Stimulated activated CD8-positive, alpha-beta memory T cell treated with anti-CD3 and anti-CD28 coated beads, Interleukin-2, amount 100 ng/mL, for 1 hour (primary cell): ENCODE data around the gene SMAD3.

ENCODE experiments used
- DNase-seq, 2 donors: peaks; one replicate each; pipeline ENCODE4 v3.0.0-alpha.2; 2020; ENCODE audit warnings: low read depth in 2 of 2

Gene SMAD3

DNA sequence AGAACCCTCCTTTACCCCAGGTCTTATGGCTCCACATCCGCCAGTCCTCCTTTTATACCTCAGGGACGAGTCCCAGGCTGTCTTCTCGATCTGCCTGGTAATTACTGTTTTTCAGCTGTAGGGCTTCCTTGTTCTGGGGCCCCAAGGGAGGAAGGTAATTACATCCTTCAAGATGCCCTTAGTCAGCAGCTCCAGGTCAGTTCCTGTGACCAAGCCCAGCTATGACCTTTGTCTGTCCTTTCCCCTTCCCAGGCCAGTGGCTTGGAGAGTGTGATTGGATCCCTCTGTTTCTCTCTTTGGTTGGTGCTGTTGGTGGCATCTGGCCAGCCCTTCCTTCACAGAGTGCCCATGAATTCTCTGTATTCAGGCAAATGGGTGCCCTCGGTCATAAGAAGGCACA, 96.5 kb downstream of the SMAD3 start:
- no peak for DNase-seq

DNA sequence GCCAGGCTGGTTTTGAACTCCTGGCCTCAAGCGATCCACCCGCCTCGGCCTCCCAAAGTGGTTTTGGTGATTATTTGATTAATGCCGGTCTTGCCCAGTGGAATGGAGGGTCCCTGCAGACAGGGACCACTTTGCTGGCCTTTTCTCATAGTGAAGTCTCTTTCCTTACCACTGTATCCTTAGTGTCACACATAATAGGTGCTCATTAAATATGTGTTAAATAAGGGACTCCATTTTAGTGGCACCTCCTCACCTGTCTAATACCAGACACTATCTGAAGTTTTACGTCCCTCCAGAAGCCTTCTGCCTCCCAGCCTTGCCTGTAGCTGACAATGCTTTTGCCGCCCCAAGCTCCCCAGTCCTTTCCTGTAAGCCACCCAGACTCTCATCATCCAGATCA, 97.8 kb downstream of the SMAD3 start:
- DNase-seq, result no peak

DNA sequence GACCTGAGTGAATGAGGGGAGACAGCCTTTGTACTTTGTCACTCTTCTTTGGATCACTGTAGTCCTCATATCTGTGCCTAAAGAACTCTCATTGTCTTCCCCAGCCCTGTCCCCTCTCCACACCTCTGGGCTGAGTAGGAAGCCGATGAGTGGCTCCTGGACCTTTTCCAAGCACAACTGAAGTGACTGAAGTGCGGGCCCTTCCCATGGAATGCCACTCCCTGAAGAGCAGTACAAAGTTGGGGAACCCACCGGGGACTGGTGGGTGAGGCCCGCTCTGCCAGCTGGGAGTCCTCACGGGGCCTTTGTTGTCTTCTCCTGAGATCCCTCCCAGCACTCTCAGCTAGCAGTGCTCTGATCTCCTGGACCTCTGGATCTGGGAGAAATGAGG, 99.0 kb downstream of the SMAD3 start:
- no peak for DNase-seq

DNA sequence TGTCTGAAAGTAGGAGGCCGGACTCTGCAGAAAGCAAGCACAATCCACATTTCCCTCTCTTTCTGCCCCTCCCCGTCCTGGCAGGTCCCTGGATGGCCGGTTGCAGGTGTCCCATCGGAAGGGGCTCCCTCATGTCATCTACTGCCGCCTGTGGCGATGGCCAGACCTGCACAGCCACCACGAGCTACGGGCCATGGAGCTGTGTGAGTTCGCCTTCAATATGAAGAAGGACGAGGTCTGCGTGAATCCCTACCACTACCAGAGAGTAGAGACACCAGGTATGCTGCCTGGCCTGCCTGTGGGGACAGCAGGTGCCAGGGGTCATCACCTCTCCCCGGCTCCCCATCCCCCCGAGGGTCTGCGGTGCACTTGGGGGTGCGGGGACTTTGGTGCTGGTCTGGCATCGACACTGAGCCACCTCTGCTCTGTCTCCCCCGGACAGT, 99.4 kb downstream of the SMAD3 start:
- DNase-seq, result no peak

DNA sequence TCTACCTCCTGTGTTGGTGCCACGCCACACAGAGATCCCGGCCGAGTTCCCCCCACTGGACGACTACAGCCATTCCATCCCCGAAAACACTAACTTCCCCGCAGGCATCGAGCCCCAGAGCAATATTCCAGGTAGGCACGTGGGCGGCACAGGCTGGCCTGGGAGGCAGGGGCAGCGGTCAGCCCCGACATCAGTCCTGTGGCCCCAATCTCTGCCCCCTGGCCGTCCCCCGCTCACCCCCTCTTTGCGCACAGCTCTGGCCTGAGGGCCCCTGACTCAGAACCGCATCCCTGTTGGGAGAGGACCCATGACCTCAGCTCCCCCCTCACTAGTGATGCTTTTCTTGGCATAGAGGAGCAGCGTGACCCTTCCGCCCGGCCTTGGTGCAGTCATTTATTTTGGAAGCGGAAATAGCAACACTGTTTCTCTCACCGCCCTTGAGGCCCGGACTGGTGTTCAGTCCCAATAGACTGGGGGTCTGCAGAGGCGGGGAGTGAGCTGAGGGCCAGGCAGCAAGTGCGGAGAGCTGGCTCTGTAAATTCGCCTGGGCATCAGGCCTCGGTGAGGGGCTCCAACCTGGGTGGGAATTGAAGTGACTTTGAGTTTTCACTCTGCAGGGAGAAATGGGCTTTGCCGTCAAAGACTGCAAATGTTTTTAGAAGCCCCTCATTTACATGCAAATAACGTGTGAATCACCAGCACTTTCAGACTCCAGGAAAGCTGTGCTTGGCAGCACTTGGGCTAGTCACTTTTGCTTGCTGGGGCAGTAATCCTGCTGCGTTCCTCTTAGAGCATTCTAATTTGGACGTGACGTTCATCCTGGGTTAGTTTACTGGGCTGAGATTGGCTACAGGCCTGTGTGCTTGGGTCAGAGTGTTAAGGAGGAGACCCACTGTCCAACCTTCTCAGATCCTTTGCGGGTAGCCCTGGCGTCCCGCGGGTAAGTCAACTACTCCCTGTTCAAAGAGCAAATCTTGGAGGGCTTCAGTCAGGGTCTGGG, 100.2 kb downstream of the SMAD3 start:
- DNase-seq, result no peak

DNA sequence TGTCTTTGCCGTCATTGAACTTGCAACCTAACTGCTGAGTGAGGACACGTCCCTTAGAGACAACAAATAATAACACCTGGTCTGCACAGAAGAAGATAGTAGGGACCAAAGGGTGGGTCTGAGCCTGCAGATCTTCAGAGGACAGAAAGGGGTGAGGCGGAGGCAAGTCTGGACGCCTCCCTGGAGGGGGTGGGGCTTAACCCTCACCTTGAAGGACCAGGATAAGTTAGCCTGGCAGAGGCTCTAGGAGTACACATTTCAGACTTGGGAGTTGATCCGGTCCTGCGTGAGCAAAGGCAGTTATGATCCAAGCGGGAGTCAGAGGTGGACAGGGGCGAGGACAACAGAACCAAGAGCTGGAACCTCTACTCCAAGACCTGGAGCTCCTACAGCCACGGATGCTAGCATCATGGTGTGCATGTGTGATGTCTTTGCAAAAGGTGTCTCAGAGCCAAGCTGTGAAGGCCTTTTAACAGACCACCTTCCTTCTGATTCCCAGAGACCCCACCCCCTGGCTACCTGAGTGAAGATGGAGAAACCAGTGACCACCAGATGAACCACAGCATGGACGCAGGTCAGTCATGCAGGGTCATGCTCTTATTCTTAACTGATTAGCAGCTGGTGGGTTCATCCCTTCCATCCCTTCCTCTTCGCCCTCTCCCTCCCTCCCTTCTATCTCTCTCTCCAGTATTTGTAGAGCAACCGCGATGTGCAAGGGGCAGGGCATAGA, 101.0 kb downstream of the SMAD3 start:
- no peak for DNase-seq

DNA sequence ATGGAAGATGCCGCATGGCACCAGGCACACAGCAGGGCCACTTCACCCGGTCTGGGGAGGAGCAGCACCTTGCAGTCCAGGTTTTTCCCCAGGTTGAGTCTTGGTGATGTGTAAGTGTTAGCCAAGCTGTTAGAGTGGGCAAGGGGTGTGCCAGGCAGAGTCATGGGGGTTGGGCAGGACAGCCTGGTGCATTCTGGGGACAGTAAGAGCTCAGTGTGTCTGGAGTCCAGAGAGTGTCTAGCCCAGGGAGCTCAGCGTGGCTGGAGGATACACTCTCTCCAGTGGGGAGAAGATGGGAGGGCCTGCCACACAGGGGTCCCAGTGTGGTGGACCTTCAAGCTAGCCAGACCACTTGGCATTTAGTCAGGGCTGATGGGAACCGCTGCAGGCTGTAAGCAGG, 101.7 kb downstream of the SMAD3 start:
- DNase-seq, result no peak

DNA sequence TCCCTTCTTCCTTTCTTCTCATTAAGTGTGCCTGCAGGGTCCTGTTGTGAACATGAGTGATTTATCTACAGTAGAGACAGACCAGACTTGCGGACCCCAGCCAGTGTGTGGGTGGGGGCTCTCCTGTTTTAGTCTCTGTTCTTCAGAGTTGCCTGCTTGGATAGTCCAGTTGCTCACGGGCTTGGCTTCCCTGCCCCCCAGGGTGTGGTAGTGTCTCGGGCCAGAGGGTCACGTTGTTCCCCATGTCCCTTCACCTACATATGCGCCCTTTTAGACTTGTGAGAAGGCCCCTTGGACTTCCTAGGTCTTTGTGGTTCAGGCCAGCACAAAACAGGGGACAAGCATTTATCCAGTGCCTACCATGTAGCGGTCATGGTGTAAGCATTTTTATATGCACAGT, 103.3 kb downstream of the SMAD3 start:
- DNase-seq, result no peak

DNA sequence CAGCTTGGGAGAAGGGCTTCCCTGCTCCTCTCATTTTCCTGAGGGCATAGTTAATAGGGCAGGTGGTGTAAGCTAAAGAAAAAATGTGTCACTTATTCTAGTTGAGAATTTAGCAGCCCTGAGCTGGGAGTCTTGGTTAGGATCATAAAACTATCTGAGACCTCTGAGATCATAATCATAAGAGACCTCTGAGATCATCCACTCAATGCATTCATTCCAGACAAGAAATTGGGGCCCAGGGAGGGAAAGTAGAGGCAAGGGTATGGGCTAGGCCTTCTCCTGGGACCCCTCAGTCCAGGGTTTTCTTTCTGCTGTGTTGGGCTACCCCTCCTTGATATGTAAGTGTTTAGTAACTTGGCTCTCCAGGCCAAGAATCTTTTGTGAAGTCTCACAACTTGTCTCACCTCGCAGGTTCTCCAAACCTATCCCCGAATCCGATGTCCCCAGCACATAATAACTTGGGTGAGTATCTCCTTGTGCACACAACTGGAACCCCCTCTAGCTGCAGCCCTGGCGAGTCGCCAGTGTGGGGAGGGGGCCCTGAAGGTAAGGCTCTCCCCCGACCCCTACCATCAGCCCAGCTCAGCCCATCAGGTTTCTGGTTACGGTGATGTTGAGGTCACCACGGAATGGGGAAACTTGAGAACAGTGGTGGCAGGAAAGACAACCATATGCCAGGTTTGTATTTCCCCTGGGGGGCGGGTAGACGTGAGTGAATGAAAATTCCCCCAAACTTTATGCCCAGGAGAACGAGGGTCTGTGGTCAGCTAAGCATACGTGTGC, 104.9 kb downstream of the SMAD3 start:
- DNase-seq, result no peak

DNA sequence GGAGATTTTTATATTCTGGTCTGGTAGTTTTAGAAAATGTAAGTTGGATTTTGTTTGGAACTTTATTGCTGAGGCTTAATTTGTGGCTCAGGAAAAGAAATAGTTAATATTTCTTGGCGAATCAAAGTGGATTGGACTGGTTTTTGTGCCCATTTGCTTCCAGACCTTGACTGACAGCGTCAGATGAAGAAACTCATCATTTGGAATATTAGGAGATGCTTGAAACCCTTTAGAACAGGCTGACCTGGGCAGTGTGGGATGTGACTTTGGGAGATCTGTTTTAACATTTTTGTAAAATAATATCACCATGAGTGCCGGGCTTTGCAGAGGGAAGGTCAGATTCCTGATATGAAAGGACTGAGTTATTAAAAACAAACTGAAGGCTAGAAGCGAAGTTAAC, 106.1 kb downstream of the SMAD3 start:
- DNase-seq, result no peak

DNA sequence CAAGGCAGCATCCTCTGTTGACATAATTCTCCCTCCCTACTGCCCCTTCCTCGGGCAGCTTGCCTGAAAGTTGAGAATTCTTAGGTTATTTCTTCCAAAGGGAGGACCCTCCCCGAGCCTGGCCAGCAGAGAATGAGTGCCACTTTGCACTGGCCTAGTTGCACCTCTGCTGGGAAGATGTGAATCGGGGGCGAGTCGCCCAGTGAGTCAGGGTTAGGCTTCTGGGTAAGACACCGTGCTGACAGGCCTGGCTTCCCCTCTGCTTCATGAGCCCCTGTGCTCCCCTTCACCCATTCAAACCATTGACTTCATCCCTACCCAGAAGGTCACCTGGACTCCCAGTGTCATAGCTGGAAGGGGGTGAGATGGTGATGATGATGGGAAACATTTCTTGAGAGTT, 106.8 kb downstream of the SMAD3 start:
- no peak for DNase-seq

DNA sequence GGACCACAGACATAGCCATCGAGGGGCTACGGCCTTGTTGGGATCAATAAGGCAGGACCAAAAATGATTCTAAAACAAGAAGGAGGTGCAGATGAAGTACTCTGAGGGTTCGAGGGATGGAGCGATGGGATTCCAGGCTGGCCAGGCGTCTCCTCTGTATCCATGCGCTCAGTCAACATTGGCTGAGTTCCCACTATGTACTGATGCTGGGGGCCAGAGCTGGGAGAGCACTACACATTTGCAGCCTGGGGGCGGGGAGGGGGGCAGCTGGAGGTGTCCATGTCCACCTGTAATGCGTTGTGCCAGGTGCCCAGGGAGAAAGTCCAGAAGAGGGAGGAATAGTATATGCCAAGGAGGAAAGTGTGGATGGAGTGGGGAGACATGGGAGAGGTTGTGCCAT, 107.6 kb downstream of the SMAD3 start:
- no peak for DNase-seq

DNA sequence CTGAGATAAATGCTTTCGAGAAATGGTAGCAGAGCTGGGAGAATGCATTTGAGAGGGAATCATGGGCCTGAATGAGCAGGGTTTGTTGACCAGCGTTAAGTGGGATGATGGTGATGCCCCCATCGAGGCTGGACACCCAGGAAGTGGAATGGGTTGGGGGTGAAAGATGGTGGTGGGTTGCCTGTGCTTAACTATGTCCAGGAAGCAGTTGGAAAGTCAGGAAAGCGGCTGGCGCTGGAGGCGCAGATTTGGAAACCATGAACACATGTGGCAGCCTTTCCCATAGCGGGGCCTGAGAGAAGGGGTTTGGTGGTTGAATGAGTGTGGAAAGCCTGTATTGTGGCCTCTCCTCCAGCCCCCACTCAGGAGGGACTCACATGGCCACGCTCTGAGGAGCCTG, 108.4 kb downstream of the SMAD3 start:
- no peak for DNase-seq

DNA sequence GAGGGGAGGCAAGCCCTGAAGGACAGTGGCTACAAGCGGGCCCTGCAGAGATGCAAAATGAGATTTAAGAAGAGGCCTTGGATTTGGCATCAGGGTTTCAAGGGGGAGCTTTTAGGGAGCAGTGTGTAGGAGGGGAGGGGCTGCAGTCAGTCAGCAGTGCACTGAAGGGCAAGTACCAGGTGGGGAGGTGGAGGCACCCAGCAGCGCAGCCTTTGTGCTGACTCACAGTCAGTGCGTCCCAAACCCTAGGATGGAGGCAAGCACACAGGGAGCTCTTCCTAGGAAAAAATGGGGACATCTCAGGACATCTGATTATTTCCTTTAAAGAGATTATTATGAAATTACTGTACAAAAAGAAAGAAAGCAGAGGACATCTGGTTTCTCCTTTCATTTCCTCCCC, 109.0 kb downstream of the SMAD3 start:
- no peak for DNase-seq

DNA sequence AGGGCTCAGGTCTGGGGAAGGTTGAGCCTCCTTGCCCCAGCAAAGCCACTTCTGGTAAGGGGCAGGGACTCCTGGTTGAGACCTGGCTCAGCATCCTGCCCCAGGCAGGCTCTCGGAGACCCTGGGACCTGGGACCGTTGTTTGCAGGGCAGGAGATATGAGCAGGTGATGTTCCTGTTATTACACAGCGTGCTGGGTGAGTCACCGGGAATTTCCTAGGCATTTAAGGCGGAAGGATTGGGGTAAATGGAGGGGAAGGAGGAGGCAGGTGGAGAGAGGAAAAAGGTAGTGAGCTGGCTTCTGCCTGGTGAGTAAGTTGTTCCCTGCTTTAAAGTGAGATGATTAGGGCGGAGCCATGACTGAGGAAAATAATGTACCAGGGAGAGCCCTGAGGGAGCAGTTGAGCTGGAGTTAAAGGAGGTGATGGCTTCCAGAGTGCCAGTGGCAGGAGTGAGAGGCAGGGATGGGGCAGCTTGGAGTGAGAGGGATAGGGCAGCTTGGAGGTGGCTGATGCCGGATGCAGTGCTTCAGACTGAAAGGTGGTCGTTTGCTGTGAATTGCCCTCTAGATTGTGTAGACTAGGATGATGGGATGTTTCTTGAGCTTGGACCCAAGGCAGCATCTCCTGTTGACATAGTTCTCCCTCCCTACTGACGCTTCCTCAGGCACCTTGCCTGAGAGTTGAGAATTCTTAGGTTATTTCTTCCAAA, 109.6 kb downstream of the SMAD3 start:
- DNase-seq, result no peak

DNA sequence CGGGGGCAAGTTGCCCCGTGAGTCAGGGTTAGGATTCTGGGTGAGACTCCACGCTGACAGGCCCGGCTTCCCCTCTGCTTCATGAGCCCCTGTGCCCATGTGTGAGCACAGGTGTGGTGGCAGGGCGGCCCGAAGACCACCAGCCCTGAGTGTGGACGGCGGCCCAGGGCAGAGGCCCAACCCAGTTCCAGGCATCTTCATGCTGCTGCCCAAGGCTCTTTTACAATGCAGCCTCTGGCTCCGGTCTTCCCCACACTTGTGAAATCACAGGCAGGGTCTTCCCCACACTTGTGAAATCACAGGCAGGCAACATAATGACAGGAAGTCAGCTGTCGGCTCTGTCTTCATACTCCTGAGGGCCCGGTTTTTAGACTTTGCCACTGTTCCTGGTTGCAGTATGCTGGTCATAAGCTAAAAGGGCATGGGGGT, 110.3 kb downstream of the SMAD3 start:
- no peak for DNase-seq

DNA sequence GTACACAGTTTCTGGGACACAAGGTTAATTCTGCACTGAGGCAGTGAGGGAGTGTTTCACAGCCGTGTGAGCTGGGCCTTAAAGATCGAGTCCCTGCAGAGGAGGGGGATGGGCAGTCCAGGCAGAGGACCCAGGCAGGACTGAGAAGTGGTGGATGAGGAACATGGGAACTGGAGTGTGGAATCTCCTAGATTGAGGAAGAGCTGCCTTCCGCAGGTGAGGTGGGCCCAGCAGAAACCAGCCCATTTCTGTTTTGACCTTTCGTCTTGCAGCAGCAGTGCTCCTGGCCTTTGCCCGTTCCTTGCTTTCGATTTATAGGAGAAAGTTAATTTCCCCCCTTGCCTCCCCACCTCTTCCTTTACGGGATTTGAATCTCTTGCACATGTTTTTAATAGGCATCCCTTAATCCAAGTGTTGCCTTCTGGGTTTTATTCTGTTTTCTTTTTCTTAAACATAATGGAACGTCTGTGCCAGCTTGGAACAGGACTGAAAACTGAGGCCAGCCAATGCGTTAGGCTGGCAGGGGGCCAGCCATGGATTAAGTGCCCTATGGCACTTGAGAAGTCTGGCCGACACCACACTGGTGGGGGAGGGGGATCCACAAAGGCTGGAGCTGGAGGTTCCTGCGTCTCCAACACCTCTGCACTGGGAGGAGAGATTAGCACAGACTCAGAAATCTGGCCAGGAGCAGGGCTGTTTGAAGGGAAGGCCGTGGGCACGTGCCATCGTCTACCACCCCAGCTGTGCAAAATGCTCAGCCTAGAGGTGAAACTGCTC, 111.0 kb downstream of the SMAD3 start:
- DNase-seq, result no peak

DNA sequence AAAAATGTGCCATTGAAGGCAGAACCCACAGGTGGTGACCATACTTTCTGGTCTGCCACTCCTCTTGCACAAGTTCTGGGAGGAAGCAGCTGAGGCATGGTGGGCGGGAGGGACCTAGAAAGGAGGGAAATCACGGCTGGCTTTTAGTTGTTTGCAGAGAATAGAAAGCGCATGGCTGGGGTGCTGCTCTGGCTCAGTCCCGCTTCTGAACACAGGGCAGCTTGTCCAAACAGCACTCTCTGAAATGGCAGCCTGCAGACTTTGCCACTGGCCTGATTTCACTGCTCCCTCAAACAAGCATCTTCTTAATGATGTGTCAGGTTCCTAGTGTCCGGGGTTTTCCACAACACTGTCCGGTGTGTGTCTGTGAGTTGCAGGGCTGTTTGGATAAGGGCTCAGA, 112.3 kb downstream of the SMAD3 start:
- DNase-seq, result no peak

DNA sequence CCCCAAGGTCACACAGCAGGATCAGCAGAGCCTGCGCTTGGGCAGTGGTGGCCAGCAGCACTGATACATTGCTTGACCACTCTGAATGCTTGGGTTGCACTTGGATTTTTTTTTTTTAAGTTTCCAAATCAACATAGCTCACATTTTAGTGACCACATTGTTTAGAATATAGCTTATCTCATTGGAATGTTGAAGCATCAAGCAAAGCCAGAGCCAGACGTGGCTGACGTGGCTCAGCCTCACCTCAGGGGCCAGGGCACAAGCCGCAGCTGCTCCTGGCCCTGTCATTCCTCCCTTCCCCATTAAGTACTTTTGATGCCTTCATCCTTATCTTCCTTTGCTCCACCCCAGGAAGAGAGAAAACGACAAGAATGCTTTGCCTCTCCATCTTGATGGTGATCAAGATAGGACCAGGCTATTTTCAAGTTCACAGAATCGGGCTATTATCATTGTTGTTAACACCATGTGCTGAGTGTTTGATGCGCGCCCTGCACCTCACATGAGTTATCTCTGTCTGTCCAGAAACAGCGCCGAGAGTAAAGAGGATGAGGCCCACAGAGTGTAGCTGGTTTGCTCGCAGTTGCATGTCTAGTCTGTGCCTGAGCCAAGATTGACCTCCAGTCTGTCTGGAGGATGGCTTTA, 113.3 kb downstream of the SMAD3 start:
- DNase-seq, result no peak

DNA sequence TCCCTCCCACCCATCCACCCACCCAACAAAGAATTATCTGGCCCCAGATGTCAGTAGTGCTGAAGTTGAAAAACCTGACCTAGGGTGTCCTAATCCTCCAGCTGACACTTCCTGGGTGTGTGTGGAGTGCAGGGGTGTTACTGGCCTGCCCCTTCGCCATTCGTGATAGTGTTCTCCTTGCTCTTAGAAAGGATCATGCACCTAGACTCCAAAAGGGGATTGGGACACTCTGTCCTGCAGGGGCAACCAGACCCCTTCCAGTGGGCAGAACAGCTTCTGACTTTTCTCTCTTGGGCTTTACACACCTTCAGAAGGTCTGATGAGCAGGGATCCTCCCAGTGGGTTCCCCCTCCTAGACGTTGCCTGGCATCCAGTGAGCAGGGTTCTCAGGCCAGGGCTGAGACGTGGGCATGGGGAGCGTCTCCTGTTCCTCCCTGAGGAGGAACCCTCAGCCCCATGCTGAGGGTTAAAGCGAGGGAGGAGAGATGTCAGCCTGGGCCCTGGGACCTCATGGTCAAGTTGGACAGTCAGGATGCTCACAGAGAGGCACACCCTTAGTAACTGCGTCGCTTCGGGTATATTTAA, 114.1 kb downstream of the SMAD3 start:
- no peak for DNase-seq
